Activated B cell treated with CpG ODN at 0.5 μM for 24 hours (primary cell): Measurements from ENCODE around the gene LAMTOR2. TPM values are rescaled to one million over a fixed set of nuclear protein-coding genes. Genes with fewer than 3 reads are reported as not detected.

Experiments used
- ATAC-seq: fragments of 200-7000 bp; cut with Tn5 transposase; one replicate; pipeline ENCODE4 v1.10.0; 2021; ENCODE audit warnings: low read depth, mild to moderate bottlenecking, moderate library complexity
- CTCF ChIA-PET: fragments of 350-600 bp; sonication (Branson Sonifier 250); formaldehyde crosslinking; loops from one replicate; lab custom pipeline; 2021; ENCODE audit warnings: antibody characterized with exemption; lab: Charles Lee
- POLR2A ChIA-PET: fragments of 350-600 bp; sonication (Branson Sonifier 250); formaldehyde crosslinking; loops from one replicate; lab custom pipeline; 2021; ENCODE audit warnings: antibody characterized with exemption; lab: Charles Lee
- DNase-seq: peaks from one replicate; pipeline ENCODE4 v3.0.0; 2022
- H3K27ac Mint-ChIP-seq: one replicate; pipeline ENCODE4 v1.8.0; 2020; ENCODE audit warnings: mixed read lengths
- H3K27me3 Mint-ChIP-seq: one replicate; pipeline ENCODE4 v1.8.0; 2021; ENCODE audit warnings: mixed read lengths
- H3K36me3 Mint-ChIP-seq: one replicate; pipeline ENCODE4 v1.8.0; 2021; ENCODE audit warnings: low read depth, mixed read lengths
- H3K4me1 Mint-ChIP-seq: one replicate; pipeline ENCODE4 v1.8.0; 2021; ENCODE audit warnings: mixed read lengths
- H3K4me3 Mint-ChIP-seq: one replicate; pipeline ENCODE4 v1.8.0; 2020; ENCODE audit warnings: mild to moderate bottlenecking, mixed read lengths
- H3K9me3 Mint-ChIP-seq: one replicate; pipeline ENCODE4 v1.8.0; 2020; ENCODE audit warnings: mixed read lengths
- CTCF ChIP-seq: fragments of 200-600 bp; IDR thresholded peaks from one replicate; pipeline ENCODE4 v1.8.0; 2022; ENCODE audit warnings: antibody characterized with exemption, mild to moderate bottlenecking
- intact Hi-C: fragments of 100-400 bp; cut with micrococcal nuclease; formaldehyde crosslinking; loops from one replicate; pipeline ENCODE4 v1.15.1; 2024
- total RNA-seq: library from RNA; stranded (reverse); gene quantifications from 2 replicates; pipeline ENCODE4 v1.2.3, GENCODE V29; 2022

Gene LAMTOR2
- total RNA-seq, 1 donor from 2014 or later, result 48.0 TPM

GRCh38 chr1:156103521-156103947, 49.0 kb downstream of the LAMTOR2 start:
- ChIA-PET POLR2A (interaction anchor here (1.2 to 1.6 kb wide), 2 partner anchors 16 to 109 kb away, joined by 3 to 5 read pairs; partner anchors contain the start of gene PMF1), CTCF (interaction anchor here (1.3 kb wide), 1 partner anchor 27 kb away, joined by 5 read pairs; no protein-coding TSS in a partner anchor)
- DNase-seq (no peak), ATAC-seq (no peak)
- Mint-ChIP-seq H3K27ac (peak overlapping the region; percentile 66), H3K36me3 (no peaks in the 10 kb centered on the region), H3K4me1 (peaks cover 60% of the 10 kb centered on the region), H3K27me3 (no peaks in the 10 kb centered on the region), H3K9me3 (no peaks in the 10 kb centered on the region), H3K4me3 (no peak overlapping the region)
- no peak for TF ChIP-seq CTCF
- intact Hi-C loops, result no loop called here

- no peaks in the 10 kb centered on the region for H3K27me3 Mint-ChIP-seq
- ATAC-seq (no peak), DNase-seq (peak; percentile 35)
- intact Hi-C loops, result no loop called here
- peak overlapping the region; percentile 66 for H3K27ac Mint-ChIP-seq
- TF ChIP-seq CTCF, result no peak
- ChIA-PET POLR2A (interaction anchor here (0.6 to 3.5 kb wide), 4 partner anchors 11 to 109 kb away, joined by 3 to 30 read pairs (median 8); partner anchors contain the start of genes LMNA and PMF1), CTCF (interaction anchor here (1.3 kb wide), 1 partner anchor 26 kb away, joined by 5 read pairs; no protein-coding TSS in a partner anchor)
- no peaks in the 10 kb centered on the region for H3K9me3 Mint-ChIP-seq
- H3K36me3 Mint-ChIP-seq, result no peaks in the 10 kb centered on the region
- peaks cover 63% of the 10 kb centered on the region for H3K4me1 Mint-ChIP-seq
- H3K4me3 Mint-ChIP-seq, result no peak overlapping the region
Observed at GRCh38 chr1:156104065-156104810, 49.7 kb downstream of the LAMTOR2 start.

GRCh38 chr1:156104861-156105832, 50.6 kb downstream of the LAMTOR2 start:
- Mint-ChIP-seq H3K36me3 (no peaks in the 10 kb centered on the region), H3K4me3 (peak overlapping the region; percentile 80)

More at GRCh38 chr1:156104861-156105832, 50.6 kb downstream of the LAMTOR2 start:
- ChIA-PET CTCF (interaction anchor here (1.3 to 3.3 kb wide), 2 partner anchors 8 to 25 kb away, joined by 5 to 29 read pairs; no protein-coding TSS in a partner anchor), POLR2A (interaction anchor here (0.6 to 3.8 kb wide), 6 partner anchors 8 to 120 kb away, joined by 3 to 61 read pairs (median 18); partner anchors contain the start of gene LMNA)
- no peaks in the 10 kb centered on the region for H3K27me3 Mint-ChIP-seq
- no peak for ATAC-seq
- peaks cover 65% of the 10 kb centered on the region for H3K4me1 Mint-ChIP-seq
- intact Hi-C loops, result no loop called here
- H3K9me3 Mint-ChIP-seq, result no peaks in the 10 kb centered on the region
- TF ChIP-seq CTCF, result no peak
- DNase-seq, result no peak
- peak overlapping the region; percentile 92 for H3K27ac Mint-ChIP-seq
